HepG2 (cell line): Measurements from ENCODE around the gene PAIP2. TPM values are rescaled to one million over a fixed set of nuclear protein-coding genes. Genes with fewer than 3 reads are reported as not detected.

ENCODE experiments used
- BCL6 ChIP-seq: IDR thresholded peaks from 2 replicates; pipeline ENCODE4 v1.6.1; 2016; ENCODE audit warnings: missing genetic modification reagents, missing compliant biosample characterization
- EHMT2 ChIP-seq: fragments of 200-600 bp; sonication (generic); IDR thresholded peaks from 2 replicates; pipeline ENCODE4 v1.7.0; 2017; ENCODE audit warnings: antibody characterized with exemption, low read depth, low read length, borderline replicate concordance
- FOSL2 ChIP-seq: sonication (generic); formaldehyde crosslinking; IDR thresholded peaks from 2 replicates; pipeline ENCODE4 v1.4.0; 2020; ENCODE audit warnings: missing genetic modification reagents
- FOXK1 ChIP-seq: sonication (generic); formaldehyde crosslinking; IDR thresholded peaks from 2 replicates; pipeline ENCODE4 v1.4.0; 2020; ENCODE audit warnings: low read depth, missing genetic modification reagents, borderline replicate concordance
- GABPB1 ChIP-seq: IDR thresholded peaks from 2 replicates; pipeline ENCODE4 v1.6.1; 2016; ENCODE audit warnings: mild to moderate bottlenecking, missing genetic modification reagents, moderate library complexity, missing compliant biosample characterization
- GATAD1 ChIP-seq: IDR thresholded peaks from 2 replicates; pipeline ENCODE4 v1.6.1; 2016; ENCODE audit warnings: missing genetic modification reagents, missing compliant biosample characterization
- HDAC6 ChIP-seq: fragments of 200-600 bp; sonication (generic); IDR thresholded peaks from 2 replicates; pipeline ENCODE4 v1.7.0; 2017; ENCODE audit warnings: mild to moderate bottlenecking, antibody characterized with exemption, low read length, low read depth
- KDM5B ChIP-seq: sonication (generic); formaldehyde crosslinking; IDR thresholded peaks from 2 replicates; pipeline ENCODE4 v1.4.0; 2020; ENCODE audit warnings: missing genetic modification reagents, mild to moderate bottlenecking, borderline replicate concordance
- KLF16 ChIP-seq, 2 experiments: sonication (generic) in 1 of 2; formaldehyde crosslinking in 1 of 2; IDR thresholded peaks; 2 replicates each; pipeline versions ENCODE4 v1.6.1 to v1.8.0; 2016 to 2023; ENCODE audit warnings: missing genetic modification reagents in 2 of 2, missing compliant biosample characterization in 1 of 2
- MIER2 ChIP-seq: IDR thresholded peaks from 2 replicates; pipeline ENCODE4 v1.6.1; 2016; ENCODE audit warnings: missing biosample characterization, missing genetic modification reagents
- PAX8 ChIP-seq: sonication (generic); formaldehyde crosslinking; IDR thresholded peaks from 2 replicates; pipeline ENCODE4 v1.8.0; 2022; ENCODE audit warnings: mild to moderate bottlenecking, missing genetic modification reagents, borderline replicate concordance
- PHF5A ChIP-seq: IDR thresholded peaks from one replicate; pipeline ENCODE4 v1.6.1; 2018; ENCODE audit warnings: low read depth, missing genetic modification reagents; ENCODE audit not compliant: unreplicated experiment
- RAD21 ChIP-seq: fragments of 450-650 bp; formaldehyde crosslinking; IDR thresholded peaks from 2 replicates; pipeline ENCODE4 v1.5.0; 2020; ENCODE audit warnings: mild to moderate bottlenecking
- SP140L ChIP-seq: sonication (generic); formaldehyde crosslinking; IDR thresholded peaks from 2 replicates; pipeline ENCODE4 v1.4.0; 2020; ENCODE audit warnings: missing genetic modification reagents, borderline replicate concordance
- TBX2 ChIP-seq: sonication (generic); formaldehyde crosslinking; IDR thresholded peaks from 2 replicates; pipeline ENCODE4 v1.5.0; 2020; ENCODE audit warnings: missing genetic modification reagents, mild to moderate bottlenecking, borderline replicate concordance
- ZNF251 ChIP-seq: sonication (generic); formaldehyde crosslinking; IDR thresholded peaks from 2 replicates; pipeline ENCODE4 v1.9.0; 2021; ENCODE audit warnings: mild to moderate bottlenecking, missing genetic modification reagents
- ZNF34 ChIP-seq: sonication (generic); formaldehyde crosslinking; IDR thresholded peaks from 2 replicates; pipeline ENCODE4 v1.4.0; 2020; ENCODE audit warnings: mild to moderate bottlenecking, missing genetic modification reagents, borderline replicate concordance
- ZNF598 ChIP-seq: sonication (generic); formaldehyde crosslinking; IDR thresholded peaks from 2 replicates; pipeline ENCODE4 v1.5.1; 2020; ENCODE audit warnings: mild to moderate bottlenecking, missing genetic modification reagents, borderline replicate concordance
- ZNF614 ChIP-seq: IDR thresholded peaks from 2 replicates; pipeline ENCODE4 v1.6.1; 2018; ENCODE audit warnings: missing biosample characterization, missing genetic modification reagents, inconsistent platforms, borderline replicate concordance
- ZNF615 ChIP-seq: sonication (generic); formaldehyde crosslinking; IDR thresholded peaks from 2 replicates; pipeline ENCODE4 v1.5.0; 2020; ENCODE audit warnings: mild to moderate bottlenecking, missing genetic modification reagents, borderline replicate concordance
- ZNF674 ChIP-seq: sonication (generic); formaldehyde crosslinking; IDR thresholded peaks from 2 replicates; pipeline ENCODE4 v1.5.0; 2020; ENCODE audit warnings: low read depth, mild to moderate bottlenecking, missing genetic modification reagents
- ZNF772 ChIP-seq: sonication (generic); formaldehyde crosslinking; IDR thresholded peaks from 2 replicates; pipeline ENCODE4 v1.5.0; 2020; ENCODE audit warnings: mild to moderate bottlenecking, missing genetic modification reagents
- ZNF878 ChIP-seq: sonication (generic); formaldehyde crosslinking; IDR thresholded peaks from 2 replicates; pipeline ENCODE4 v1.8.1; 2023; ENCODE audit warnings: mild to moderate bottlenecking, missing genetic modification reagents, moderate library complexity
- polyA plus RNA-seq, 8 experiments: library from polyadenylated mRNA; depleted of rRNA in 3 of 8; stranded (reverse) in 7 of 8; unstranded in 1 of 8; fragments of >200 nt; fragmentation: Illumina TruSeq in 4 of 8; extraction: Trizol in 4 of 8; gene quantifications; 2 replicates each; pipeline versions ENCODE4 v1.2.1 to v1.2.3, GENCODE V29; 2011 to 2016; ENCODE audit warnings: low read depth in 4 of 8, missing spikeins in 1 of 8, mixed read lengths in 1 of 8; ENCODE audit not compliant: insufficient read depth in 1 of 8
- total RNA-seq, 5 experiments: library from RNA; depleted of rRNA; stranded (reverse); fragments of >200 nt; fragmentation: Illumina TruSeq; extraction: Trizol; gene quantifications; 2 replicates each; pipeline ENCODE4 v1.2.3, GENCODE V29; 2016; ENCODE audit warnings: low read depth in 1 of 5
- TF ChIP-seq, protein P1 (sequence below): IDR thresholded peaks from 2 replicates; pipeline ENCODE4 v1.6.1; 2016; ENCODE audit warnings: missing biosample characterization, missing genetic modification reagents, low read depth
- TF ChIP-seq, protein P2 (sequence below): sonication (generic); formaldehyde crosslinking; IDR thresholded peaks from 2 replicates; pipeline ENCODE4 v1.4.0; 2020; ENCODE audit warnings: missing genetic modification reagents

Gene PAIP2
- total and polyA plus RNA-seq, 2 of the 13 experiments (the other 11 are each of a cell fraction or from before 2014, with no cell fraction given) = 61.5 to 76.3 TPM

DNA sequence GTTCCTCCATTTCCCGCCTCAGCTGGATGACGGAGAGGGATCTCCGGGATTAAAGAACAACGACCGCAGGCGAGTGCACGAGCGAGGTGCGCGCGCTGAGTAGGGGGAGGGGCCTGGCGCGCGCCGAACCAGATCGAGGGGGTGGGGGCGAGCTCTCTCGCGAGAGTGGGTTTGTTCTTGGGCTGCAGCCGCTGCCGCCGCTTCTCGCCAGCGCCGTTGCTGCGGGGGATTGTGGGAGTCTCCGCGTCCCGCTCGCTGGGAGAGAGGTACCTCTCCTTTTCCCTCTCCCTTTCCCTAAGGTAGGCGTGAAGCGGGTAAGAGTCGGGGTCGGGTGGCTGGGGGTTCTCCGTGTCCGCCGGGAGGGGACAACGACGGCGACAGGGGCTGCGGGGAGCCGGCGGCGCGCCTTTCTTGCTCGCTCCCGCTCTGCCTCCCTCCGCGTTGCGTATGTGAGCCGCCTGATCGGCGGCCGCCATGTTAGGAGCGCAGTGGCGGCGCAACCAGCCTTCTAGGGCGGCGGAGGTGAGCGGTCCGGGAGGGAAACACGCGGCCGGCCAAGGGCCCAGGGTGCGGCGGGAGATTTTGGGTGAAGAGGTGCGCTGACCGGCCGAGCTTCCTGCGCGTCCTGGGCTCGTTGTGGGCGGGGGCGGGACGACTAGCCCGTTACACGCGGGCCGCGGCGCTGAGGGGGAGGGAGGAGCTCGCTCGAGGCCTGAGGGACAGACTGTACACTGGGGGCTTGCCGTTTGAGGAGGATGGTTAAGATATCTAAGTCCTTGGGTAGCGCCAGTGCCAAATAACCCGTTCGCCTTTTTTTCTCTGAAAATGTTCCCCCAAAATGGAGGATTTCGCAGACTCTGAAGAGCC, 47.9 kb upstream of the PAIP2 start, which contains the start of gene MATR3 (continued):
- TF ChIP-seq, protein P1, sequence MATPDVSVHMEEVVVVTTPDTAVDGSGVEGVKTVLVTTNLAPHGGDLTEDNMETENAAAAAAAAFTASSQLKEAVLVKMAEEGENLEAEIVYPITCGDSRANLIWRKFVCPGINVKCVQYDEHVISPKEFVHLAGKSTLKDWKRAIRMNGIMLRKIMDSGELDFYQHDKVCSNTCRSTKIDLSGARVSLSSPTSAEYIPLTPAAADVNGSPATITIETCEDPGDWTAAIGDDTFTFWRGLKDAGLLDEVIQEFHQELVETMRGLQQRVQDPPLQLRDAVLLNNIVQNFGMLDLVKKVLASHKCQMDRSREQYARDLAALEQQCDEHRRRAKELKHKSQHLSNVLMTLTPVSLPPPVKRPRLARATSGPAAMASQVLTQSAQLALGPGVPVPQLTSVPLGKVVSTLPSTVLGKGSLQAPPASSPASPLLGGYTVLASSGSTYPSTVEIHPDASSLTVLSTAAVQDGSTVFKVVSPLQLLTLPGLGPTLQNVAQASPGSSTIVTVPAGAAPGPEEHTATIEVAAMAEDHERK (CRISPR knock-in tag) = no peak
- TF ChIP-seq BCL6 (CRISPR knock-in tag) (peak; percentile 40; the same call in 1 of the 2 replicates), SP140L (CRISPR knock-in tag) (peak; percentile 32; the same call in 1 of the 2 replicates), PAX8 (CRISPR knock-in tag) (peak; percentile 83; the same call in 1 of the 2 replicates), MIER2 (CRISPR knock-in tag) (peak; percentile 31; the same call in 1 of the 2 replicates), FOSL2 (CRISPR knock-in tag) (peak; percentile 45; the same call in 1 of the 2 replicates), ZNF674 (CRISPR knock-in tag) (0 out of 2 replicates have a peak, but pooled peaks have one; percentile 58), GABPB1 (CRISPR knock-in tag) (peak; percentile 74), PHF5A (CRISPR knock-in tag) (peak; percentile 33), ZNF251 (no peak), ZNF34 (CRISPR knock-in tag) (peak; percentile 88; the same call in 1 of the 2 replicates), KLF16 (CRISPR knock-in tag; IDR thresholded peaks at IDR 0.05) (0 out of 4 replicates have a peak, but pooled peaks of 1 of the 2 experiments have one; percentile 39), ZNF878 (CRISPR knock-in tag) (peak; percentile 33; the same call in 1 of the 2 replicates), KDM5B (CRISPR knock-in tag) (peak; percentile 31), TBX2 (CRISPR knock-in tag) (peak; percentile 69), FOXK1 (CRISPR knock-in tag) (peak; percentile 38; the same call in 1 of the 2 replicates), ZNF614 (0 out of 2 replicates have a peak, but pooled peaks have one; percentile 18), RAD21 (CRISPR knock-in tag) (peak; percentile 17; the same call in 1 of the 2 replicates), EHMT2 (no peak), ZNF615 (CRISPR knock-in tag) (no peak), ZNF772 (CRISPR knock-in tag) (peak; percentile 71; the same call in 1 of the 2 replicates), GATAD1 (CRISPR knock-in tag) (peak; percentile 85), HDAC6 (no peak), ZNF598 (CRISPR knock-in tag) (0 out of 2 replicates have a peak, but pooled peaks have one; percentile 58)
- TF ChIP-seq, protein P2, sequence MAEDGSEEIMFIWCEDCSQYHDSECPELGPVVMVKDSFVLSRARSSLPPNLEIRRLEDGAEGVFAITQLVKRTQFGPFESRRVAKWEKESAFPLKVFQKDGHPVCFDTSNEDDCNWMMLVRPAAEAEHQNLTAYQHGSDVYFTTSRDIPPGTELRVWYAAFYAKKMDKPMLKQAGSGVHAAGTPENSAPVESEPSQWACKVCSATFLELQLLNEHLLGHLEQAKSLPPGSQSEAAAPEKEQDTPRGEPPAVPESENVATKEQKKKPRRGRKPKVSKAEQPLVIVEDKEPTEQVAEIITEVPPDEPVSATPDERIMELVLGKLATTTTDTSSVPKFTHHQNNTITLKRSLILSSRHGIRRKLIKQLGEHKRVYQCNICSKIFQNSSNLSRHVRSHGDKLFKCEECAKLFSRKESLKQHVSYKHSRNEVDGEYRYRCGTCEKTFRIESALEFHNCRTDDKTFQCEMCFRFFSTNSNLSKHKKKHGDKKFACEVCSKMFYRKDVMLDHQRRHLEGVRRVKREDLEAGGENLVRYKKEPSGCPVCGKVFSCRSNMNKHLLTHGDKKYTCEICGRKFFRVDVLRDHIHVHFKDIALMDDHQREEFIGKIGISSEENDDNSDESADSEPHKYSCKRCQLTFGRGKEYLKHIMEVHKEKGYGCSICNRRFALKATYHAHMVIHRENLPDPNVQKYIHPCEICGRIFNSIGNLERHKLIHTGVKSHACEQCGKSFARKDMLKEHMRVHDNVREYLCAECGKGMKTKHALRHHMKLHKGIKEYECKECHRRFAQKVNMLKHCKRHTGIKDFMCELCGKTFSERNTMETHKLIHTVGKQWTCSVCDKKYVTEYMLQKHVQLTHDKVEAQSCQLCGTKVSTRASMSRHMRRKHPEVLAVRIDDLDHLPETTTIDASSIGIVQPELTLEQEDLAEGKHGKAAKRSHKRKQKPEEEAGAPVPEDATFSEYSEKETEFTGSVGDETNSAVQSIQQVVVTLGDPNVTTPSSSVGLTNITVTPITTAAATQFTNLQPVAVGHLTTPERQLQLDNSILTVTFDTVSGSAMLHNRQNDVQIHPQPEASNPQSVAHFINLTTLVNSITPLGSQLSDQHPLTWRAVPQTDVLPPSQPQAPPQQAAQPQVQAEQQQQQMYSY (CRISPR knock-in tag) = peak; percentile 41; the same call in 1 of the 2 replicates
